ENCODE measurements around the gene BRIX1. TPM values are rescaled to one million over a fixed set of nuclear protein-coding genes. Genes with fewer than 3 reads are reported as not detected.

BRIX1 gene
- total RNA-seq, 1 experiment from 2014 or later = 93.3 TPM

GRCh38 chr5:34914671-34915138 lies 806 bp upstream of the BRIX1 start:
- Histone ChIP-seq H3K9me3 (ENCODE audit: low read depth, low read length, poor library complexity, severe bottlenecking) (no peaks in the 10 kb centered on the region), H3K4me3 (ENCODE audit: low read depth, low read length, poor library complexity, severe bottlenecking) (peak overlapping the region; percentile 87), H3K4me1 (ENCODE audit: insufficient read depth, low read length, poor library complexity, severe bottlenecking) (peaks cover 15% of the 10 kb centered on the region), H3K27ac (ENCODE audit: low read depth, low read length, poor library complexity, severe bottlenecking) (peak overlapping the region; percentile 89), H3K27me3 (replicated peaks; ENCODE audit: insufficient read depth, low read depth, low read length, poor library complexity) (no peaks in the 10 kb centered on the region), H3K36me3 (ENCODE audit: insufficient read depth, low read length, poor library complexity, severe bottlenecking) (peaks cover 48% of the 10 kb centered on the region)
- DNase-seq (ENCODE audit: low spot score) = peak; percentile 21
- no peak for TF ChIP-seq EZH2 (IDR thresholded peaks at IDR 0.05; ENCODE audit: borderline replicate concordance, low read depth, low read length, poor library complexity, severe bottlenecking)
- TF ChIP-seq CTCF (conservative IDR thresholded peaks at IDR 0.05; ENCODE audit: low read depth, low read length) = no peak
- no TSS peak for BruUV-seq (replicated peaks)
- intact Hi-C loops (cut with micrococcal nuclease; ENCODE audit: unreplicated experiment) = no loop called here
- ChIA-PET POLR2A (ENCODE audit: low non-redundant PET) (no interaction called here), CTCF (no interaction called here)

- no peaks in the 10 kb centered on the region for H3K9me3 ChIP-seq (ENCODE audit: low read depth, low read length, poor library complexity, severe bottlenecking)
- no peaks in the 10 kb centered on the region for H3K27me3 ChIP-seq (replicated peaks; ENCODE audit: insufficient read depth, low read depth, low read length, poor library complexity)
- intact Hi-C loops (cut with micrococcal nuclease; ENCODE audit: unreplicated experiment) = no loop called here
- peaks cover 52% of the 10 kb centered on the region for H3K36me3 ChIP-seq (ENCODE audit: insufficient read depth, low read length, poor library complexity, severe bottlenecking)
- BruUV-seq (replicated peaks) = TSS peak; percentile 74
- ChIA-PET CTCF (no interaction called here), POLR2A (ENCODE audit: low non-redundant PET) (no interaction called here)
- H3K4me3 ChIP-seq (ENCODE audit: low read depth, low read length, poor library complexity, severe bottlenecking) = peak overlapping the region; percentile 87
- peak overlapping the region; percentile 89 for H3K27ac ChIP-seq (ENCODE audit: low read depth, low read length, poor library complexity, severe bottlenecking)
- peaks cover 15% of the 10 kb centered on the region for H3K4me1 ChIP-seq (ENCODE audit: insufficient read depth, low read length, poor library complexity, severe bottlenecking)
- TF ChIP-seq EZH2 (IDR thresholded peaks at IDR 0.05; ENCODE audit: borderline replicate concordance, low read depth, low read length, poor library complexity, severe bottlenecking) (no peak), CTCF (conservative IDR thresholded peaks at IDR 0.05; ENCODE audit: low read depth, low read length) (no peak)
- DNase-seq (ENCODE audit: low spot score) = no peak
These were observed 313 bp downstream of the BRIX1 start for GRCh38 chr5:34915856-34916192.

GRCh38 chr5:34916518-34916917 lies 1.0 kb downstream of the BRIX1 start:
- H3K36me3 ChIP-seq (ENCODE audit: insufficient read depth, low read length, poor library complexity, severe bottlenecking) = peaks cover 52% of the 10 kb centered on the region
- ChIA-PET POLR2A (ENCODE audit: low non-redundant PET) (no interaction called here), CTCF (no interaction called here)
- H3K9me3 ChIP-seq (ENCODE audit: low read depth, low read length, poor library complexity, severe bottlenecking) = no peaks in the 10 kb centered on the region
- BruUV-seq (replicated peaks) = no TSS peak
- peak overlapping the region; percentile 87 for H3K4me3 ChIP-seq (ENCODE audit: low read depth, low read length, poor library complexity, severe bottlenecking)
- intact Hi-C loops (cut with micrococcal nuclease; ENCODE audit: unreplicated experiment) = no loop called here
- no peak for TF ChIP-seq CTCF (conservative IDR thresholded peaks at IDR 0.05; ENCODE audit: low read depth, low read length)
- no peak for TF ChIP-seq EZH2 (IDR thresholded peaks at IDR 0.05; ENCODE audit: borderline replicate concordance, low read depth, low read length, poor library complexity, severe bottlenecking)
- DNase-seq (ENCODE audit: low spot score) = no peak
- peaks cover 15% of the 10 kb centered on the region for H3K4me1 ChIP-seq (ENCODE audit: insufficient read depth, low read length, poor library complexity, severe bottlenecking)
- H3K27ac ChIP-seq (ENCODE audit: low read depth, low read length, poor library complexity, severe bottlenecking) = peak overlapping the region; percentile 89
- no peaks in the 10 kb centered on the region for H3K27me3 ChIP-seq (replicated peaks; ENCODE audit: insufficient read depth, low read depth, low read length, poor library complexity)
